ENCODE measurements around the gene TYMP. TPM values are rescaled to one million over a fixed set of nuclear protein-coding genes. Genes with fewer than 3 reads are reported as not detected.

The TYMP gene
- total RNA-seq, 1 experiment from 2014 or later, result 0.63 TPM

GRCh38 chr22:50502628-50503474, 27.0 kb downstream of the TYMP start:
- Histone ChIP-seq H3K27me3 (no peaks in the 10 kb centered on the region), H3K27ac (no peak overlapping the region), H3K4me3 (no peak overlapping the region), H3K4me1 (peaks cover 9% of the 10 kb centered on the region; the same call in 1 of the 2 replicates), H3K36me3 (peaks cover 30% of the 10 kb centered on the region), H3K9me3 (replicated peaks) (no peaks in the 10 kb centered on the region)
- no peak for DNase-seq

GRCh38 chr22:50502096-50502495, 27.7 kb downstream of the TYMP start:
- no peak overlapping the region for H3K4me3 ChIP-seq
- DNase-seq, result no peak
- H3K27ac ChIP-seq, result no peak overlapping the region

GRCh38 chr22:50500452-50500851, 29.4 kb downstream of the TYMP start:
- DNase-seq, result no peak
- no peaks in the 10 kb centered on the region for H3K27me3 ChIP-seq

More at GRCh38 chr22:50502096-50502495, 27.7 kb downstream of the TYMP start:
- Histone ChIP-seq H3K36me3 (peaks cover 27% of the 10 kb centered on the region), H3K27me3 (no peaks in the 10 kb centered on the region), H3K9me3 (replicated peaks) (no peaks in the 10 kb centered on the region), H3K4me1 (peaks cover 10% of the 10 kb centered on the region; the same call in 1 of the 2 replicates)

GRCh38 chr22:50498322-50498890, 31.4 kb downstream of the TYMP start:
- Histone ChIP-seq H3K4me3 (no peak overlapping the region), H3K27me3 (no peaks in the 10 kb centered on the region), H3K36me3 (peaks cover 13% of the 10 kb centered on the region; the same call in 1 of the 2 replicates), H3K27ac (no peak overlapping the region), H3K9me3 (replicated peaks) (no peaks in the 10 kb centered on the region), H3K4me1 (peaks cover 10% of the 10 kb centered on the region)
- peak; percentile 84 to 94 for DNase-seq

More at GRCh38 chr22:50500452-50500851, 29.4 kb downstream of the TYMP start:
- Histone ChIP-seq H3K4me1 (peaks cover 10% of the 10 kb centered on the region), H3K4me3 (no peak overlapping the region), H3K9me3 (replicated peaks) (no peaks in the 10 kb centered on the region), H3K27ac (no peak overlapping the region), H3K36me3 (peaks cover 23% of the 10 kb centered on the region)

- Histone ChIP-seq H3K27ac (no peak overlapping the region), H3K27me3 (no peaks in the 10 kb centered on the region), H3K9me3 (replicated peaks) (no peaks in the 10 kb centered on the region), H3K4me3 (no peak overlapping the region), H3K36me3 (peaks cover 2% of the 10 kb centered on the region; the same call in 1 of the 2 replicates), H3K4me1 (peaks cover 10% of the 10 kb centered on the region)
- no peak for DNase-seq
These were observed 32.7 kb downstream of the TYMP start for GRCh38 chr22:50497093-50497492.

- no peaks in the 10 kb centered on the region for H3K9me3 ChIP-seq (replicated peaks)
- H3K36me3 ChIP-seq, result no peaks in the 10 kb centered on the region
- H3K4me1 ChIP-seq, result no peaks in the 10 kb centered on the region
- no peak for DNase-seq
- no peak overlapping the region for H3K27ac ChIP-seq
- H3K27me3 ChIP-seq, result peaks cover 17% of the 10 kb centered on the region; the same call in 1 of the 2 replicates
- H3K4me3 ChIP-seq, result no peak overlapping the region
These were observed 39.1 kb downstream of the TYMP start for GRCh38 chr22:50490531-50491308.

GRCh38 chr22:50489363-50490243, 40.2 kb downstream of the TYMP start:
- no peaks in the 10 kb centered on the region for H3K9me3 ChIP-seq (replicated peaks)
- H3K36me3 ChIP-seq, result no peaks in the 10 kb centered on the region
- H3K27ac ChIP-seq, result no peak overlapping the region
- no peak overlapping the region for H3K4me3 ChIP-seq
- no peak for DNase-seq
- H3K27me3 ChIP-seq, result peaks cover 20% of the 10 kb centered on the region; the same call in 1 of the 2 replicates
- no peaks in the 10 kb centered on the region for H3K4me1 ChIP-seq

- Histone ChIP-seq H3K4me3 (no peak overlapping the region), H3K9me3 (replicated peaks) (no peaks in the 10 kb centered on the region), H3K27me3 (peaks cover 20% of the 10 kb centered on the region; the same call in 1 of the 2 replicates), H3K36me3 (no peaks in the 10 kb centered on the region), H3K27ac (no peak overlapping the region), H3K4me1 (no peaks in the 10 kb centered on the region)
- DNase-seq, result no peak
These were observed 40.9 kb downstream of the TYMP start for GRCh38 chr22:50488886-50489285.

- Histone ChIP-seq H3K27ac (no peak overlapping the region), H3K4me3 (no peak overlapping the region), H3K36me3 (no peaks in the 10 kb centered on the region), H3K9me3 (replicated peaks) (no peaks in the 10 kb centered on the region), H3K4me1 (no peaks in the 10 kb centered on the region), H3K27me3 (peaks cover 23% of the 10 kb centered on the region; the same call in 1 of the 2 replicates)
- no peak for DNase-seq
These were observed 41.7 kb downstream of the TYMP start for GRCh38 chr22:50488006-50488677.

- H3K9me3 ChIP-seq (replicated peaks), result no peaks in the 10 kb centered on the region
- H3K36me3 ChIP-seq, result no peaks in the 10 kb centered on the region
- H3K4me1 ChIP-seq, result no peaks in the 10 kb centered on the region
- no peak for DNase-seq
- H3K27me3 ChIP-seq, result peaks cover 23% of the 10 kb centered on the region; the same call in 1 of the 2 replicates
- H3K27ac ChIP-seq, result no peak overlapping the region
- no peak overlapping the region for H3K4me3 ChIP-seq
These were observed 42.4 kb downstream of the TYMP start for GRCh38 chr22:50487290-50488005.

GRCh38 chr22:50486561-50487289, 43.1 kb downstream of the TYMP start, which contains the start of gene MIOX:
Gene MIOX, plus strand, starts transcription at chr22:50486859. Its CDS starts 39 bp downstream, at chr22:50486898.
- Histone ChIP-seq H3K36me3 (no peaks in the 10 kb centered on the region), H3K27ac (no peak within 1 kb of the TSS), H3K27me3 (peaks cover 23% of the 10 kb centered on the region; the same call in 1 of the 2 replicates)

More at GRCh38 chr22:50486561-50487289, 43.1 kb downstream of the TYMP start, which contains the start of gene MIOX:
- H3K9me3 ChIP-seq (replicated peaks), result no peaks in the 10 kb centered on the region
- H3K4me3 ChIP-seq, result no peak within 1 kb of the TSS
- no peak for DNase-seq
- H3K4me1 ChIP-seq, result no peaks in the 10 kb centered on the region
